Measurements from ENCODE around the gene OR1J4. TPM values are rescaled to one million over a fixed set of nuclear protein-coding genes. Genes with fewer than 3 reads are reported as not detected.

OR1J4 gene
- total RNA-seq, result not detected

GRCh38 chr9:122518841-122519240, at the start of gene OR1J4:
OR1J4 (plus strand) TSS chr9:122519141; CDS start chr9:122519141, 0 bp downstream.
- Histone ChIP-seq H3K27me3 (no peaks in the 10 kb centered on the region), H3K4me3 (no peak within 1 kb of the TSS), H3K36me3 (no peaks in the 10 kb centered on the region), H3K4me1 (no peaks in the 10 kb centered on the region), H3K9me3 (no peaks in the 10 kb centered on the region), H3K27ac (no peak within 1 kb of the TSS)
- 80 to 82% methylated on average over 4 of the region's 4 CpGs for WGBS, 2 donors
- no peak for DNase-seq (ENCODE audit: low spot score in 2 of 2)
- TF ChIP-seq CTCF (IDR thresholded peaks at IDR 0.05) (no peak), POLR2A (IDR thresholded peaks at IDR 0.05) (no peak), EP300 (IDR thresholded peaks at IDR 0.05) (no peak)

- Histone ChIP-seq H3K4me1 (no peaks in the 10 kb centered on the region), H3K27me3 (no peaks in the 10 kb centered on the region), H3K9me3 (no peaks in the 10 kb centered on the region), H3K27ac (no peak overlapping the region), H3K4me3 (no peak overlapping the region), H3K36me3 (no peaks in the 10 kb centered on the region)
- no peak for DNase-seq (ENCODE audit: low spot score in 2 of 2)
- WGBS, 2 donors, result 66 to 76% methylated on average over 3 of the region's 3 CpGs
- TF ChIP-seq CTCF (IDR thresholded peaks at IDR 0.05) (no peak), POLR2A (IDR thresholded peaks at IDR 0.05) (no peak), EP300 (IDR thresholded peaks at IDR 0.05) (no peak)
These were observed 44.4 kb upstream of the OR1J4 start for GRCh38 chr9:122474561-122474960.

- no peaks in the 10 kb centered on the region for H3K27me3 ChIP-seq
- TF ChIP-seq POLR2A (IDR thresholded peaks at IDR 0.05), result no peak
- no peak for TF ChIP-seq EP300 (IDR thresholded peaks at IDR 0.05)
- no peak for TF ChIP-seq CTCF (IDR thresholded peaks at IDR 0.05)
- H3K36me3 ChIP-seq, result no peaks in the 10 kb centered on the region
- no peak overlapping the region for H3K4me3 ChIP-seq
- DNase-seq (ENCODE audit: low spot score in 2 of 2), result no peak
- 54 to 65% methylated on average over 2 of the region's 2 CpGs for WGBS, 2 donors
- no peak overlapping the region for H3K27ac ChIP-seq
- no peaks in the 10 kb centered on the region for H3K9me3 ChIP-seq
- no peaks in the 10 kb centered on the region for H3K4me1 ChIP-seq
These were observed 43.2 kb upstream of the OR1J4 start for GRCh38 chr9:122475717-122476116.

- no peak for TF ChIP-seq CTCF (IDR thresholded peaks at IDR 0.05)
- TF ChIP-seq POLR2A (IDR thresholded peaks at IDR 0.05), result no peak
- no peak for TF ChIP-seq EP300 (IDR thresholded peaks at IDR 0.05)
These were observed 41.6 kb upstream of the OR1J4 start for GRCh38 chr9:122477346-122477745.

GRCh38 chr9:122477826-122478225, 41.1 kb upstream of the OR1J4 start, which contains the start of gene OR1J1:
OR1J1 (minus strand) TSS chr9:122477926; CDS start chr9:122477926, 0 bp downstream.
- 84 to 87% methylated on average over 6 of the region's 6 CpGs for WGBS, 2 donors
- TF ChIP-seq EP300 (IDR thresholded peaks at IDR 0.05), result no peak
- no peak for TF ChIP-seq POLR2A (IDR thresholded peaks at IDR 0.05)
- TF ChIP-seq CTCF (IDR thresholded peaks at IDR 0.05), result no peak

More at GRCh38 chr9:122477346-122477745, 41.6 kb upstream of the OR1J4 start:
- no peaks in the 10 kb centered on the region for H3K27me3 ChIP-seq
- 85 to 88% methylated on average over 3 of the region's 3 CpGs for WGBS, 2 donors
- no peak for DNase-seq (ENCODE audit: low spot score in 2 of 2)
- H3K4me1 ChIP-seq, result no peaks in the 10 kb centered on the region
- no peaks in the 10 kb centered on the region for H3K36me3 ChIP-seq
- H3K9me3 ChIP-seq, result no peaks in the 10 kb centered on the region
- no peak overlapping the region for H3K27ac ChIP-seq
- H3K4me3 ChIP-seq, result no peak overlapping the region

More at GRCh38 chr9:122477826-122478225, 41.1 kb upstream of the OR1J4 start, which contains the start of gene OR1J1:
- Histone ChIP-seq H3K4me3 (no peak within 1 kb of the TSS), H3K27me3 (no peaks in the 10 kb centered on the region), H3K36me3 (no peaks in the 10 kb centered on the region), H3K9me3 (no peaks in the 10 kb centered on the region), H3K27ac (no peak within 1 kb of the TSS), H3K4me1 (no peaks in the 10 kb centered on the region)
- DNase-seq (ENCODE audit: low spot score in 2 of 2), result no peak

Measured in tibial nerve (tissue), 4 donors.